GM12892 (cell line): ENCODE results near the gene ANKS1A.

Experiments used
- POLR2A ChIP-seq: IDR thresholded peaks from 2 replicates; pipeline ENCODE4 v1.6.1; 2011; ENCODE audit warnings: low read depth, low read length, control low read depth
- POLR2AphosphoS5 ChIP-seq: IDR thresholded peaks from 2 replicates; pipeline ENCODE4 v1.6.1; 2011; ENCODE audit warnings: low read depth, low read length, control low read depth
- TAF1 ChIP-seq: IDR thresholded peaks from 2 replicates; pipeline ENCODE4 v1.6.1; 2011; ENCODE audit warnings: low read depth, mild to moderate bottlenecking, control low read depth, low read length, borderline replicate concordance

- no peak for TF ChIP-seq POLR2A
- TF ChIP-seq POLR2AphosphoS5, result no peak
- TF ChIP-seq TAF1, result no peak
Measured at GRCh38 chr6:35054106-35054742, 165.2 kb downstream of the ANKS1A start.
